DMS79 treated with DMSO at 0.1 percent for 48 hours (cell line): ENCODE data around the gene RNF130.

Experiments
- DNase-seq: peaks from one replicate; lab custom pipeline; 2025; lab: John Stamatoyannopoulos, UW

RNF130 gene

GRCh38 chr5:180085837-180086236 lies 14.3 kb upstream of the RNF130 start:
- no peak for DNase-seq

- DNase-seq = peak; percentile 61
Measured at GRCh38 chr5:180084638-180085561, 13.3 kb upstream of the RNF130 start.

GRCh38 chr5:180083529-180084060 lies 12.0 kb upstream of the RNF130 start:
- no peak for DNase-seq

GRCh38 chr5:180082633-180083420 lies 11.3 kb upstream of the RNF130 start:
- DNase-seq = no peak

- DNase-seq = no peak
Measured at GRCh38 chr5:180081481-180081880, 9.9 kb upstream of the RNF130 start.

- DNase-seq = no peak
Measured at GRCh38 chr5:180080486-180081280, 9.1 kb upstream of the RNF130 start.

GRCh38 chr5:180079702-180080466 lies 8.3 kb upstream of the RNF130 start:
- no peak for DNase-seq

- no peak for DNase-seq
Measured at GRCh38 chr5:180078348-180078747, 6.8 kb upstream of the RNF130 start.

- DNase-seq = no peak
Measured at GRCh38 chr5:180077594-180078284, 6.2 kb upstream of the RNF130 start.

- no peak for DNase-seq
Measured at GRCh38 chr5:180075703-180076102, 4.1 kb upstream of the RNF130 start.

- no peak for DNase-seq
Measured at GRCh38 chr5:180074462-180074861, 2.9 kb upstream of the RNF130 start.

- DNase-seq = no peak
Measured at GRCh38 chr5:180072556-180072955, 997 bp upstream of the RNF130 start.

GRCh38 chr5:180072256-180072548 lies 643 bp upstream of the RNF130 start:
- DNase-seq = no peak

GRCh38 chr5:180070756-180071530 lies 616 bp downstream of the RNF130 start:
- DNase-seq = peak; percentile 16

- peak; percentile 8 for DNase-seq
Measured at GRCh38 chr5:180069589-180070247, 1.8 kb downstream of the RNF130 start.

GRCh38 chr5:180068519-180069090 lies 3.0 kb downstream of the RNF130 start:
- DNase-seq = no peak

- DNase-seq = no peak
Measured at GRCh38 chr5:180067986-180068385, 3.6 kb downstream of the RNF130 start.

GRCh38 chr5:180060192-180060591 lies 11.4 kb downstream of the RNF130 start:
- DNase-seq = no peak

GRCh38 chr5:180059326-180059725 lies 12.2 kb downstream of the RNF130 start:
- DNase-seq = no peak
